Measurements from ENCODE around the gene BAIAP2.

Gene BAIAP2

DNA sequence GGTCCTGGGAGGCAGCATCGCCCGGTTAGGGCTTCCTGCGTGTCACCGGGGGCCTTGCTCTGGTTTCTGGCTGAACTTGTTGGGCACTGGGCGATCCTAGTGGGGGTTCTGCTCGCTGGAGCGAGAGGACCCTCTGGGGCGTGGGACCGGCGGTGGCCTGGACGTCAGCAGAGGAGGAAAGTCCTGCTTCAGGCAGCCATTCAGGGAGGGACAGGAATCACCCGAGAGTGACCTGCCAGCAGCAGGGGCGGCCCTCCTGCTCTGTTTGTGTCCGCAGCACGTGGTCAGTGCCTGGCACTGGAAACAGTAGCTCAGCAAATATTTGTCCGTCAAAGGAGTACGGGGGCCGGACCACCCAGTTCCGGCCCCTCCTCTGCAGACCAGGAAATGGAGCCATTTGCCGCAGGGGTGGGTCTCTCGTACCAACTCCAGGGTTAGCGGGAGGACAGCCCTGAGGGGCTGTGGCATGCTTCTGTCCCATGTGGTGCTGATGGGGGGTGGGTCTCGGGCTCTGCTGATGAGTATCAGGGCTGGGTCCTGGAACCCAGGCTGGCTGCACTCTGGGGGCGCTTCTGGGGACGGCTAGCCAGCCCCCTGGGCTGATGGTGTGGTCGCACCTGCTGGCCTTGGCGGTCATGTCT, 48.3 kb downstream of the BAIAP2 start:
- TF ChIP-seq, protein P1, sequence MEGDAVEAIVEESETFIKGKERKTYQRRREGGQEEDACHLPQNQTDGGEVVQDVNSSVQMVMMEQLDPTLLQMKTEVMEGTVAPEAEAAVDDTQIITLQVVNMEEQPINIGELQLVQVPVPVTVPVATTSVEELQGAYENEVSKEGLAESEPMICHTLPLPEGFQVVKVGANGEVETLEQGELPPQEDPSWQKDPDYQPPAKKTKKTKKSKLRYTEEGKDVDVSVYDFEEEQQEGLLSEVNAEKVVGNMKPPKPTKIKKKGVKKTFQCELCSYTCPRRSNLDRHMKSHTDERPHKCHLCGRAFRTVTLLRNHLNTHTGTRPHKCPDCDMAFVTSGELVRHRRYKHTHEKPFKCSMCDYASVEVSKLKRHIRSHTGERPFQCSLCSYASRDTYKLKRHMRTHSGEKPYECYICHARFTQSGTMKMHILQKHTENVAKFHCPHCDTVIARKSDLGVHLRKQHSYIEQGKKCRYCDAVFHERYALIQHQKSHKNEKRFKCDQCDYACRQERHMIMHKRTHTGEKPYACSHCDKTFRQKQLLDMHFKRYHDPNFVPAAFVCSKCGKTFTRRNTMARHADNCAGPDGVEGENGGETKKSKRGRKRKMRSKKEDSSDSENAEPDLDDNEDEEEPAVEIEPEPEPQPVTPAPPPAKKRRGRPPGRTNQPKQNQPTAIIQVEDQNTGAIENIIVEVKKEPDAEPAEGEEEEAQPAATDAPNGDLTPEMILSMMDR (IDR thresholded peaks at IDR 0.05): no peak
- peaks cover 45% of the 10 kb centered on the region for H3K4me1 Mint-ChIP-seq
- H3K9me3 Mint-ChIP-seq: no peaks in the 10 kb centered on the region

DNA sequence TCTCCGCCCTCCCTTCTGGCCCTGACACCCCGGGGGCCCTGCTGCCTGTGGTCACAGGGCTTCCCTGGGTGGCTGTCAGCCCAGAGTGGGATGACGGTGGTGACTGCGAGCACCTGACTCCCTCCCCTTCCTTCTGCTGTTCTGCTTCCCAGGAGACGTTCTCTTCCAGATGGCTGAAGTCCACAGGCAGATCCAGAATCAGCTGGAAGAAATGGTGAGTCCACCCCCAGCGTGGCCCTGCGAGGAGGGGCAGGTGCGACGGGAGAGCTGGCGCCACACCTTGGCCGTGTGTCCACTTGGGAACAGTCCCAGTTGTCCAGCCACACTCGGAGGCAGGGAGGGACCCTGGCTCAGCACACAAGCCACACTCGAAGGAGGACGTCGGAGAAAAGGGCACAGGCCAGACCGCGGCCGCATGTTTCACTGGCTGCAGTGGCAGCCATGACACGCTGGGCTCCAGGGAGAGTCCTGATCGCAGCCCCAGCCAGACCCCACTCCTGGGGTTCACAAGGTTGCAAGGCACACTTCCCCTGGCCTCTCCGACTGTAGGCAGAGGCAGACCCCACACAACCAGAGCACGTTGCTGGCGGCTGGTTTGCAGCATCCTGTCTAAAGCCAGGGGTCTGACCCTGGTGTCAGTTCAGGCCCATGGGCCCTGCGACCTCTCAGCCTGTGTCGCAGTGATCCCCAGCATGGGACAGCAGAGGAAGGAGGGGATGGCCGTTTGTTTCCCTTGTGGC, 49.9 kb downstream of the BAIAP2 start:
- Mint-ChIP-seq H3K4me3 (no peak overlapping the region), H3K9me3 (no peaks in the 10 kb centered on the region), H3K27ac (no peak overlapping the region), H3K27me3 (ENCODE audit: low read depth, poor library complexity) (no peaks in the 10 kb centered on the region), H3K4me1 (peaks cover 40% of the 10 kb centered on the region), H3K36me3 (ENCODE audit: low read depth) (no peaks in the 10 kb centered on the region)
- DNase-seq: no peak
- TF ChIP-seq, protein P1 (IDR thresholded peaks at IDR 0.05): no peak

More for the DNA sequence above, 48.3 kb downstream of the BAIAP2 start:
- Mint-ChIP-seq H3K4me3 (peak overlapping the region; percentile 34), H3K27me3 (ENCODE audit: low read depth, poor library complexity) (no peaks in the 10 kb centered on the region), H3K36me3 (ENCODE audit: low read depth) (no peaks in the 10 kb centered on the region), H3K27ac (no peak overlapping the region)
- DNase-seq: peak; percentile 63

DNA sequence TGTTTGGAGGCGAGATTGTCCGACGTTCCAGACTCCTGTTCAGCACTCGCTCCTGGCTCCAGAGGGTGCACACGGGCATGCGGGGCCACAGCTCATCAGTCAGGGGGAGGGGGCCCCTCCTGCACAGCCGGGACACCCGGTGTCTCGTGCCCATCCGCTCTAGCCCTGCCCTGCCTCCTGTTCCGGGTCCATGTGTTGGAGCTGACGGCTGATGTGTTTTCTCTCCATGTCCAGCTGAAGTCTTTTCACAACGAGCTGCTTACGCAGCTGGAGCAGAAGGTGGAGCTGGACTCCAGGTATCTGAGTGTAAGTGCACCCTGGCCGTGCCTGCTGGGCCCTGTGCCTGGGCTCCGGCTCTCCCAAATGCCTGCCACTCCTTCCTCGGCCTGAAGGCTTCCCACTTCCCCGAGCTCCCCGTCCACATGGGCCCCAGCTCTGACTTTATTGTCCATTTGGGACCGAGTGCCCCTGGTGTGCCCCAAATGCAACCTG, 50.5 kb downstream of the BAIAP2 start:
- H3K36me3 Mint-ChIP-seq (ENCODE audit: low read depth): no peaks in the 10 kb centered on the region
- no peak for DNase-seq
- no peaks in the 10 kb centered on the region for H3K9me3 Mint-ChIP-seq

DNA sequence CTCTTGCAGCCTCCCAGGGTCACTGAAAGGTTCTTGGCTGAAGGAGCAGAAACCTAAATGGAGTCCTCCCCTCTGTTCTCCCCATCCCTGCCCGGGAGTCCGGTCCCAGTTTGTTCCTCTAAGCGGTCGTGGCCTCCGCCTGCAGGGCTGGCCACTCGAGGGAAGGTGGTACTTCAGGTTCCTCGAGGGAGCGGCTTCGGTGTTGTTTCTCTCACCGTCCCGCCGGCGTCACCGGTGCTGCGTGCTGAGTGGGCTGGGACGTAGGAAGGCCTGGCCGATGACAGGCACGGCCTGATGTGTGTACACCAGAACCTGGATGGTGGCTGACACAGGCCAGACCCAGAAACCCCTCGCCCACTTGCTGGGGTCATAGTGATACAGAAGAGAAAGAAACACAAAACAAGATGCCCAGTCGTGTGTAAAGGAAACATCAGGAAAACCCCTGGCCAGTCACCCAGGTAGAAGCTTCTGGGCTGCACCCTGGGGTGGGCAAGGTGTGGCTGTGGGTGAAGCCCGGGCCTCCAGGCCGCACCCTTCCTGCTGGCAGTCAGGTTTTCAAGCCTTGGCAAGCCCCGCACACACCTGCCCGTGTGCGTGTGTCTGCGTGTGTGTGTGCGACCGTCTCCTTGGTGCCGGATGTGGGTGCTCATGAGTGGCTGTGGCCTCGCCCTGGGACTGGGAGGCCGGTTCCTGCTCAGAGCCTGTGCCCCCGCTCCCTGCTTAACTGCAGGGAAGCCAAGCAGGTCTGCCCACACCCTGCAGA, 52.0 kb downstream of the BAIAP2 start:
- TF ChIP-seq, protein P1 (IDR thresholded peaks at IDR 0.05): no peak
- peaks cover 30% of the 10 kb centered on the region for H3K4me1 Mint-ChIP-seq
- no peak overlapping the region for H3K4me3 Mint-ChIP-seq
- H3K27ac Mint-ChIP-seq: no peak overlapping the region
- no peaks in the 10 kb centered on the region for H3K27me3 Mint-ChIP-seq (ENCODE audit: low read depth, poor library complexity)
- no peak for DNase-seq
- no peaks in the 10 kb centered on the region for H3K9me3 Mint-ChIP-seq
- no peaks in the 10 kb centered on the region for H3K36me3 Mint-ChIP-seq (ENCODE audit: low read depth)

More for the DNA sequence above, 50.5 kb downstream of the BAIAP2 start:
- Mint-ChIP-seq H3K4me3 (no peak overlapping the region), H3K27me3 (ENCODE audit: low read depth, poor library complexity) (no peaks in the 10 kb centered on the region), H3K27ac (no peak overlapping the region), H3K4me1 (peaks cover 38% of the 10 kb centered on the region)
- TF ChIP-seq, protein P1 (IDR thresholded peaks at IDR 0.05): no peak

DNA sequence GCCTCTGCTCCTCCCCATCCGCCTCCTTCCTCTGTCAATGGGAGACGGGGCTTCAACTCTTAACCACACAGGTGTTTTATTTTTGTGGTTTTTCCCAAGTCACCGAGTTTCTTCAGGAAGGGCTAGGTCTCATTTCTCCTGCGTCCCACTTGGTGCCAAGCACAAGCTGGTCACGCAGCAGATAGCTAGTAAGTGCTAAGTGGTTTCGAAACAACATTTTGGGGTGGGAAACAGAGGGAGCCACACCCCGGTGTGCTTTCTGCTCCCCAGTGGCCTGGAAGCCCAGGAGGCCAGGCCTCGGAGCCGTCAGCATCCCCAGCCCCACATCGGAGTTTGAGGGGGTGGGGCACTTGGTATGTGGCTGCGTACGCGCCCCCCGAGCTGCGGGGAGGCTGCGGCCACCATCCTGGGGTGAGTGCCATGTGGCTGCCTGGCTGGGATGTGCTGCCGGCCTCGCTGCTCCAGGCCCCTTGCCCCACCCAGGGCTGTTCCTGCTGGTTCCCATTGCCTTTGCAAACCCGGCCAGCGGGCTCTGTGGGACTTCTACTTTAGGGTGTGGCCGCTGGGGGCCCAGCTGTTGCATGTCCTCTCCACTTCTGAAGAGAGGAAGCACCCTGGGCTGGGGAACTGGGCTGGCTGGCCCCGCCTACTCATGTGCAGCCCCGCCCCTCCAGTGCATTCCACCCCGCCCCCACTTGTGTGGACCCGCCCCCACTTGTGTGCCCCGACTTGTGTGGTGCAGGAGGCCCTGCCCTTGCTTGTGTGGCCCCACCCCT, 55.6 kb downstream of the BAIAP2 start:
- TF ChIP-seq, protein P1 (IDR thresholded peaks at IDR 0.05): no peak
- peak; percentile 46 for DNase-seq
- peaks cover 4% of the 10 kb centered on the region for H3K27me3 Mint-ChIP-seq (ENCODE audit: low read depth, poor library complexity)
- H3K4me3 Mint-ChIP-seq: no peak overlapping the region
- H3K36me3 Mint-ChIP-seq (ENCODE audit: low read depth): no peaks in the 10 kb centered on the region
- peaks cover 35% of the 10 kb centered on the region for H3K4me1 Mint-ChIP-seq
- no peaks in the 10 kb centered on the region for H3K9me3 Mint-ChIP-seq
- no peak overlapping the region for H3K27ac Mint-ChIP-seq
